Gastrocnemius medialis (tissue), 4 donors: ENCODE measurements around the gene ASB16.

Experiments used
- CTCF ChIP-seq, 5 experiments: fragments of 450-650 bp in 3 of 5; fragments of 200-600 bp in 2 of 5; sonication (generic) in 2 of 5; IDR thresholded peaks in 4 of 5; conservative IDR thresholded peaks in 1 of 5; 1 replicate in 4 of 5; 2 replicates in 1 of 5; pipeline ENCODE4 v1.5.1; 2016 to 2019; ENCODE audit warnings: antibody characterized with exemption in 5 of 5, mild to moderate bottlenecking in 3 of 5, moderate library complexity in 3 of 5
- POLR2A ChIP-seq, 2 donors: fragments of 450-650 bp; IDR thresholded peaks; one replicate each; pipeline ENCODE4 v1.6.1; 2017; ENCODE audit warnings: antibody characterized with exemption in 2 of 2, mild to moderate bottlenecking in 2 of 2, moderate library complexity in 2 of 2

- TF ChIP-seq POLR2A (IDR thresholded peaks at IDR 0.05) (no peak), CTCF (IDR thresholded peaks at IDR 0.05 in 4 of 5, conservative IDR thresholded peaks at IDR 0.05 in 1 of 5) (no peak)
Measured at GRCh38 chr17:44130693-44131349, 39.7 kb upstream of the ASB16 start.
